AG10803 (cell line): ENCODE data around the gene SETD3.

ENCODE experiments used
- DNase-seq: peaks from one replicate; pipeline ENCODE4 v3.0.0; 2010; ENCODE audit warnings: low read depth
- H3K4me3 ChIP-seq: 2 replicates; pipeline ENCODE4 v1.5.1; 2011; ENCODE audit warnings: mild to moderate bottlenecking, low read length, control low read depth
- TF ChIP-seq, protein P1 (sequence below): conservative IDR thresholded peaks from 2 replicates; pipeline ENCODE4 v1.5.1; 2011; ENCODE audit warnings: mild to moderate bottlenecking, low read length, control low read depth, inconsistent platforms

SETD3 gene

GRCh38 chr14:99387880-99388279 lies 92.8 kb downstream of the SETD3 start:
- H3K4me3 ChIP-seq, result no peak overlapping the region
- no peak for DNase-seq
- TF ChIP-seq, protein P1, sequence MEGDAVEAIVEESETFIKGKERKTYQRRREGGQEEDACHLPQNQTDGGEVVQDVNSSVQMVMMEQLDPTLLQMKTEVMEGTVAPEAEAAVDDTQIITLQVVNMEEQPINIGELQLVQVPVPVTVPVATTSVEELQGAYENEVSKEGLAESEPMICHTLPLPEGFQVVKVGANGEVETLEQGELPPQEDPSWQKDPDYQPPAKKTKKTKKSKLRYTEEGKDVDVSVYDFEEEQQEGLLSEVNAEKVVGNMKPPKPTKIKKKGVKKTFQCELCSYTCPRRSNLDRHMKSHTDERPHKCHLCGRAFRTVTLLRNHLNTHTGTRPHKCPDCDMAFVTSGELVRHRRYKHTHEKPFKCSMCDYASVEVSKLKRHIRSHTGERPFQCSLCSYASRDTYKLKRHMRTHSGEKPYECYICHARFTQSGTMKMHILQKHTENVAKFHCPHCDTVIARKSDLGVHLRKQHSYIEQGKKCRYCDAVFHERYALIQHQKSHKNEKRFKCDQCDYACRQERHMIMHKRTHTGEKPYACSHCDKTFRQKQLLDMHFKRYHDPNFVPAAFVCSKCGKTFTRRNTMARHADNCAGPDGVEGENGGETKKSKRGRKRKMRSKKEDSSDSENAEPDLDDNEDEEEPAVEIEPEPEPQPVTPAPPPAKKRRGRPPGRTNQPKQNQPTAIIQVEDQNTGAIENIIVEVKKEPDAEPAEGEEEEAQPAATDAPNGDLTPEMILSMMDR, result no peak

GRCh38 chr14:99384450-99385417 lies 95.9 kb downstream of the SETD3 start:
- DNase-seq, result no peak
- H3K4me3 ChIP-seq, result no peak overlapping the region
- TF ChIP-seq, protein P1, result no peak

DNA sequence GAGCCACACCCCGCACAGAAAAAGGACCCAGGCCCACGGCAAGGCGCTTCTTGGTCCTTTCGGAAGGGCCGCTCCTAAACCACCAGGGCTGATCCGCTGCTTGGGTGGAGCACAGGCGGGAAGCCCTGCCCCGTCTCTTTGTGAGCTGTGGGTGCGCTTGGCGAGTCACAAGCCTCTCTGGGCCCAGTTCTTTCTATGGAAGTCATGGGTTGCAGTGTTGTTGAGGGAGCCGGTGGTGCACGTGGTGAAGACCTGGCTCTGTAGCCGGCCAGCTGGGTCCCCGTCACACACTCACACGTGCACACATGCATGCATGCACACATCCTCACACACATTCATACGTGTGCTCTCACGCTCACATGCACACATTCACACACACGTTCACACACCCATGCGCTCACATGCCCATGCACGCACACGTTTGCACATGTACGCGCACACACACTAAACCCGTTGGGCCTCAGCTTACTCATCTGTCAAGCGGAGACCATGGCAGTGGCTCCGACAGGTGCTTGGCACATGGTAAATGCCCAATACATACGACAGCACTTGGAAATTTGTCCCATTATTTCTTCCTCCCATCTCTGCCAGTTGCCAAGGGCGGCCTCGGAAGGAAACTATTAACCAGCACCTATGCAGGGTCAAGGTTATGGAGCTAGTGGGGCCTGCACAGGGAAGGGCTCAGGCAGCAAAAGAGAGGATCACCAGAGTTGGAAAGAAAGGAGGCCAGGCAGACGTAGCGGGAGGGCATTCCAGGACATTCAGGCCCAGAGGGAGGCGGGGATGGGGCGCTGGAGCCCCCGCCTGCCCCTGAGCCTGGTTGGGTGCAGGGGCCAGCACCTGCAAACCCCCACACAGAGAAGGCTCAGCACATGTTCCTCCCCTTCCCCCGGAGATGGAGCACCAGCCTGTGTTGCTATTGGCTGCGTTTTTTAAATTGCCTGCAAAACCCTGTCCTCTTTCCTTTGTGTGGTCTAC lies 96.9 kb downstream of the SETD3 start:
- DNase-seq, result no peak
- TF ChIP-seq, protein P1, result no peak
- H3K4me3 ChIP-seq, result no peak overlapping the region

DNA sequence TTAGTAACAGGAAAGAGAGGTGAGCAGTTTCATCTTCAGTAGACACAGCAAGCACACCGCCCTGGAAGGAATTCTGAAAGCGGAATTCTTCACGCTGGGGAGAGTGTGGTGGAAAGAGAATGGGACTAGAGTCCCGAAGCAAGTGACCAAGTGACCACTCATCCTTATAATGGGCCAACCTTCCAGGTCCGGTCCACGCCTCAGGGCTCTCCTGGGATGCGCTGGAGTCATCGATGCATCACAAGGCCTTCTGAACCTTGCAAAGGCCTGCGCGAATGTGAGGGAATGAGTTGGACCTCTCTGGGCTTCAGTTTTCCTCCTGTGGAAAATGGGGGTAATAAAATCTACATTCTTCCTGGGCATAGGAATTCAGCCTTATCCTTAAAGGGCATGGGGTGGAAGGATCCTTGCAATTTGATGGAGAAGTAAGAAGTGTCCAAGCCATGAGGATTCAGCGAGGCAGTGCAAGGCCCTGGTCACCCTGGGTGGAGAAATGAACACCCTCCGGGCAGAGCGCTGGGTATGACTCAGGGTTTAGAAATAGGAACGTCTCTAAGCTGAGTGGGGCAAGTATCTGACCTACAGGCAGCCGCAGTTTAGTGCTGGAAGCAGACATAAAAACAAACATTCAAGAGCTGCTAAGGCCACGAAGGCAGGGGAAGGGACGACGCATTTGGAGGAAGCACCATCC lies 97.7 kb downstream of the SETD3 start:
- DNase-seq, result no peak
- no peak overlapping the region for H3K4me3 ChIP-seq
- TF ChIP-seq, protein P1, result no peak

- no peak for DNase-seq
- TF ChIP-seq, protein P1, result no peak
- no peak overlapping the region for H3K4me3 ChIP-seq
Observed at GRCh38 chr14:99382071-99382470, 98.6 kb downstream of the SETD3 start.

GRCh38 chr14:99381688-99382060 lies 99.0 kb downstream of the SETD3 start:
- TF ChIP-seq, protein P1, result no peak
- H3K4me3 ChIP-seq, result no peak overlapping the region
- DNase-seq, result no peak
